Aorta (tissue), 5 donors: ENCODE results near the gene NXN. TPM values are rescaled to one million over a fixed set of nuclear protein-coding genes. Genes with fewer than 3 reads are reported as not detected.

Experiments used
- ATAC-seq: fragments of 200-7000 bp; cut with Tn5 transposase; one replicate; pipeline ENCODE4 v1.9.1; 2022; ENCODE audit warnings: moderate library complexity; ENCODE audit not compliant: low FRiP score
- DNase-seq, 2 donors: peaks; one replicate each; pipeline ENCODE4 v3.0.0-alpha.2; 2020
- H3K27ac ChIP-seq, 2 donors: one replicate each; pipeline ENCODE4 v1.5.1; 2013; ENCODE audit warnings: low read length in 2 of 2, mild to moderate bottlenecking in 2 of 2, moderate library complexity in 2 of 2, control low read depth in 1 of 2, inconsistent platforms in 1 of 2, low read depth in 1 of 2
- H3K27me3 ChIP-seq, 2 donors: one replicate each; pipeline ENCODE4 v1.6.1; 2013; ENCODE audit warnings: control low read depth in 1 of 2, low read length in 1 of 2, mild to moderate bottlenecking in 1 of 2, moderate library complexity in 1 of 2; ENCODE audit not compliant: insufficient read depth in 2 of 2, control insufficient read depth in 1 of 2
- H3K36me3 ChIP-seq, 2 donors: one replicate each; pipeline ENCODE4 v1.6.1; 2013; ENCODE audit warnings: control low read depth in 1 of 2, low read length in 1 of 2, mild to moderate bottlenecking in 1 of 2; ENCODE audit not compliant: insufficient read depth in 2 of 2, control insufficient read depth in 1 of 2
- H3K4me1 ChIP-seq, 2 donors: one replicate each; pipeline ENCODE4 v1.6.1; 2013; ENCODE audit warnings: low read length in 2 of 2, control low read depth in 1 of 2, mild to moderate bottlenecking in 1 of 2, moderate library complexity in 1 of 2; ENCODE audit not compliant: insufficient read depth in 2 of 2, control insufficient read depth in 1 of 2
- H3K4me3 ChIP-seq, 2 donors: one replicate each; pipeline ENCODE4 v1.5.1; 2013; ENCODE audit warnings: low read length in 2 of 2, control low read depth in 1 of 2, mild to moderate bottlenecking in 1 of 2
- H3K9me3 ChIP-seq: one replicate; pipeline ENCODE4 v1.6.1; 2013; ENCODE audit warnings: mild to moderate bottlenecking, low read length; ENCODE audit not compliant: control insufficient read depth
- WGBS, 2 donors: extraction: QIAGEN DNeasy Blood & Tissue Kit; methylation state at CpG; one replicate each; pipeline ENCODE4 v1.1.7; 2013; 5-methylcytosine and 5-hydroxymethylcytosine counted together
- intact Hi-C, 2 donors: fragments of 100-400 bp; cut with DNase I; formaldehyde crosslinking; loops; one replicate each; pipeline versions ENCODE4 v1.14.2 to v1.15.0; 2022
- polyA plus RNA-seq, 2 donors: library from polyadenylated mRNA; stranded (reverse); fragments of 200-250 nt; gene quantifications; one replicate each; pipeline ENCODE4 v1.2.3, GENCODE V29; 2013
- total RNA-seq, 2 donors: library from RNA; stranded (reverse); fragmentation: NEBNext Ultra II Directional; extraction: Animal tissue kit (Norgen Biotek cat#: 25700); gene quantifications; one replicate each; pipeline ENCODE4 v1.2.1, GENCODE V29; 2021
- donor health status: healthy with polysubstance abuse.
- donor health status: Bipolar disorder and iron deficiency.
- donor health status: DM: no; HTN: no; CAD: no.
- donor health status: DM: no; HTN: no; CAD: no.
- donor health status: DM: yes; HTN: yes; CAD: no.

Gene NXN
- total and polyA plus RNA-seq, 4 donors, result 13.0 to 41.0 (median 21.9) TPM

DNA sequence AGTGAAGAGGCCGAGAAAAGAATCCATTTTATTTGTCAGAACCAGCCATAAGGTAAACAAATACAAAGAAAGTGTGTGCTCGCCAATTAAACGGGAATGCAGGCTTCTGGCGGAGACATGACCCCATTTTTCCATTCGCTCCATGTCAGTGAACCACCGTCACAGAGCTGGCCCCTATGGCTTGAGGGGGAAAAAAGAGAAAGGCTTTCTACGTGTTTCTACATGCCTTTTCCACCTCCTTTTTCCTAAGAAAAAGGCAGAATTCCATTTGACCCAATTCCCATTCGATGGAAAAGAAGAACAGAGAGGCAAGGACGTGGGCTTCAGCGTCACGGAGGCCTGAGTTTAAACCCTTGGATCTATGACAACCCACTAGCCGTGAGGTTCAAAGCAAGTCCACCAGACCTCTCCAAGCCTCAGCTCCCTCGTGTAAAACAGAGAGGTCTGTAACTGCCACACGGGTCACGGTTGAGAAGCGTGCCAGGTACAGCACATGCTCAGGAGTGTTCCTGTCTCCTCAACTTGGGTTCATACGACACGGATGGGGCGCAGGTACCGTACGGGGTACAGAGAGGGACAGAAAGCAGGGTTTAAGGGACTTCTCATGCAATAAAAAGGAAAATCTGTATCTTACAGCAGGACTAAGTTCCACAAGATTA is 91.9 kb downstream of the NXN start:
- intact Hi-C loops, result loop anchor here in 1 of 2 donors (10.0 kb wide), 1 partner anchor 87 kb away; the partner anchor contains the start of gene NXN
- peaks cover 0 to 2% of the 10 kb centered on the region in 2 donors for H3K4me1 ChIP-seq
- H3K9me3 ChIP-seq, result no peaks in the 10 kb centered on the region
- ATAC-seq, result no peak
- no peak for DNase-seq
- H3K36me3 ChIP-seq, result no peaks in the 10 kb centered on the region
- WGBS, 2 donors, result 33 to 42% methylated on average over 21 of the region's 21 CpGs
- no peaks in the 10 kb centered on the region for H3K27me3 ChIP-seq
- H3K4me3 ChIP-seq, result no peak overlapping the region
- peak overlapping the region in 1 of 2 donors; percentile 43 for H3K27ac ChIP-seq

GRCh38 chr17:885971-886571 is 93.5 kb downstream of the NXN start:
- Histone ChIP-seq H3K9me3 (no peaks in the 10 kb centered on the region), H3K27me3 (no peaks in the 10 kb centered on the region), H3K4me3 (no peak overlapping the region), H3K4me1 (peaks cover 0 to 2% of the 10 kb centered on the region in 2 donors), H3K27ac (no peak overlapping the region), H3K36me3 (no peaks in the 10 kb centered on the region)
- intact Hi-C loops, result loop anchor here in 1 of 2 donors (10.0 kb wide), 1 partner anchor 89 kb away; the partner anchor contains the start of gene NXN
- ATAC-seq (peak; percentile 82), DNase-seq (peak; percentile 76 to 88)
- WGBS, 2 donors, result 12 to 16% methylated on average over 18 of the region's 18 CpGs

- intact Hi-C loops, result loop anchor here in 1 of 2 donors (10.0 kb wide), 1 partner anchor 91 kb away; the partner anchor contains the start of gene NXN
- peaks cover 0 to 5% of the 10 kb centered on the region in 2 donors for H3K4me1 ChIP-seq
- 87 to 89% methylated on average over 12 of the region's 12 CpGs for WGBS, 2 donors
- no peak overlapping the region for H3K4me3 ChIP-seq
- H3K27ac ChIP-seq, result no peak overlapping the region
- ATAC-seq (no peak), DNase-seq (no peak)
- no peaks in the 10 kb centered on the region for H3K36me3 ChIP-seq
- H3K27me3 ChIP-seq, result no peaks in the 10 kb centered on the region
- no peaks in the 10 kb centered on the region for H3K9me3 ChIP-seq
Measured at GRCh38 chr17:883586-883962, 96.0 kb downstream of the NXN start.

GRCh38 chr17:882827-883585 is 96.6 kb downstream of the NXN start:
- WGBS, 2 donors, result 43% methylated on average over 14 of the region's 14 CpGs
- Histone ChIP-seq H3K36me3 (no peaks in the 10 kb centered on the region), H3K4me3 (no peak overlapping the region), H3K4me1 (peaks cover 0 to 5% of the 10 kb centered on the region in 2 donors), H3K27me3 (no peaks in the 10 kb centered on the region), H3K27ac (no peak overlapping the region), H3K9me3 (no peaks in the 10 kb centered on the region)
- ATAC-seq (peak; percentile 42), DNase-seq (no peak)
- intact Hi-C loops, result loop anchor here in 1 of 2 donors (10.0 kb wide), 1 partner anchor 92 kb away; the partner anchor contains the start of gene NXN

GRCh38 chr17:881778-882177 is 97.8 kb downstream of the NXN start:
- intact Hi-C loops, result loop anchor here in 1 of 2 donors (10.0 kb wide), 1 partner anchor 93 kb away; the partner anchor contains the start of gene NXN
- ATAC-seq, result no peak
- no peaks in the 10 kb centered on the region for H3K9me3 ChIP-seq
- WGBS, 2 donors, result 80 to 86% methylated on average over 6 of the region's 6 CpGs
- DNase-seq, result no peak
- H3K4me3 ChIP-seq, result no peak overlapping the region
- H3K27me3 ChIP-seq, result no peaks in the 10 kb centered on the region
- H3K36me3 ChIP-seq, result no peaks in the 10 kb centered on the region
- no peak overlapping the region for H3K27ac ChIP-seq
- peaks cover 0 to 5% of the 10 kb centered on the region in 2 donors for H3K4me1 ChIP-seq

- intact Hi-C loops, result loop anchor here in 1 of 2 donors (10.0 kb wide), 1 partner anchor 94 kb away; the partner anchor contains the start of gene NXN
- Histone ChIP-seq H3K9me3 (no peaks in the 10 kb centered on the region), H3K36me3 (no peaks in the 10 kb centered on the region), H3K4me3 (no peak overlapping the region), H3K27me3 (no peaks in the 10 kb centered on the region), H3K4me1 (peaks cover 0 to 5% of the 10 kb centered on the region in 2 donors), H3K27ac (no peak overlapping the region)
- WGBS, 2 donors, result 65 to 71% methylated on average over 15 of the region's 15 CpGs
- ATAC-seq (peak; percentile 56), DNase-seq (no peak)
Measured at GRCh38 chr17:880443-881269, 98.9 kb downstream of the NXN start.

DNA sequence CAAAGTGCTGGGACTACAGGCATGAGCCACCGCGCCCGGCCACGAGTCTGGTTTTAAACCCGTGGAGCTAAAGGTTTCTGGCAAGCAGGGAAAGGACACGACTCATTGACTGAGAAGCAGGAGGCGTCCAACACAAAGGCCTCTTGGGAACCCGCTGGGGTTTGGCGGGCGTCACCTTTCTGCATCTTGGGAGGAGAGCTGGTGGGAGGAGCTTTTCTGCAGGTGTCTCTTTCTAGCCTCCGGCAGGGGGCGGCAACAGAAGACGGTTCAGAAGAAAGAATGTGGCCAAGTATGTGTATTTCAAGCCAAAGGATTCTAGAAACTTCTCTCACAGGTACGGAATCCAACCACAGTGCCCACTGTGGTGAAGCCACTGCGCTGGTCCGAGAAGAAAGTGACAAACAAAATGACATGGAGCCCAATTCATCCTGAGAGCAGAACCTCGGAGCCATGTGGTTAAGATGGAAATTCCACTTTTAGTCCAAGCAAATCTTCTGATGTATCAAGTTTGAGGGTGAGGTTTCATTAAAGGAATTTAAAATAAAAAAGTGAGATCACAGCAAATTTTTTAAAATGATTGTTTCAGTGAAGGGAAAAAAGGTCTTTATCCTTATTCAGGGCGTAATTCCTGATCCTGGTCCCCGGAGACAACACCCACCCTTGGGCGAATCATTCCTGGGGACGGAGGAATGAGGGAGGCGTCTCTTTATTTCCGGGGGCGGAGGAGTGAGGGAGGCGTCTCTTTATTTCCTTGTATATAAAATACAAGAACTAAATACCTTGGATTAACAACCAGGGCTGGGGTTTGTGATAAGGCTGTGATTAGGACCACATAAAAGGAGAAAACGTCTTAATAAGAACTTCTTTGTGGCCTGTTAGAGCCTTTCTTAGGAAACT is 99.8 kb downstream of the NXN start:
- peak; percentile 76 to 89 for DNase-seq
- WGBS, 2 donors, result 15 to 17% methylated on average over 26 of the region's 26 CpGs
- Histone ChIP-seq H3K4me3 (no peak overlapping the region), H3K4me1 (peaks cover 0 to 5% of the 10 kb centered on the region in 2 donors), H3K9me3 (no peaks in the 10 kb centered on the region), H3K27ac (peak overlapping the region in 1 of 2 donors; percentile 38), H3K36me3 (no peaks in the 10 kb centered on the region), H3K27me3 (no peaks in the 10 kb centered on the region)
- intact Hi-C loops, result loop anchor here (10.0 kb wide), 1 partner anchor 95 kb away; the partner anchor contains the start of gene NXN (in 2 of the 2)
- ATAC-seq, result peak; percentile 49
